Heart left ventricle (tissue), 13 donors: ENCODE data around the gene GMPS.
A peak's percentile ranks its signal among the peaks of the same experiment; 100 is the strongest.

Experiments
- POLR2A ChIP-seq, 2 donors: fragments of 450-650 bp; IDR thresholded peaks; one replicate each; pipeline ENCODE4 v1.6.1; 2017; ENCODE audit warnings: antibody characterized with exemption in 2 of 2, mild to moderate bottlenecking in 2 of 2, moderate library complexity in 2 of 2
- TF ChIP-seq, protein P1 (sequence below), 12 donors: fragments of 200-600 bp; sonication (generic) in 4 of 12; IDR thresholded peaks; one replicate each; pipeline versions ENCODE4 v1.5.0 to v1.8.0; 2018 to 2022; ENCODE audit warnings: antibody characterized with exemption in 12 of 12, mild to moderate bottlenecking in 5 of 12
- donor health status: ischemic (EF 13 %, LVEDD 7.1; RV severe dilation, severe dysfunction).
- donor health status: DM: no; HTN: yes; CAD: no.
- donor health status: DM: no; HTN: no; CAD: no.
- donor health status: ischemic (EF 25% LVEDD 6.9; RV normal size, moderate dysfunction).
- donor health status: ischemic (EF 25% LVEDD 5.7; RV mildly dilated, moderate dysfunction).
- donor health status: ischemic (EF 35%, LVEDD 5.7; RV mildly dilated, moderate dysfunction).
- donor health status: nonischemic (EF 11% LVEDD 7.7; RV severe dilation, severe dysfunction).
- donor health status: DM: yes; HTN: yes; CAD: no.
- donor health status: PGD.
- donor health status: ischemic (EF 29% LVEDD 5.4; RV normal size, mild dysfunction).
- donor health status: nonischemic (EF 23%, LVEDD 6.1; RV moderate dilation, normal function).

GRCh38 chr3:155934230-155934629 is 63.8 kb downstream of the GMPS start:
- TF ChIP-seq, protein P1, sequence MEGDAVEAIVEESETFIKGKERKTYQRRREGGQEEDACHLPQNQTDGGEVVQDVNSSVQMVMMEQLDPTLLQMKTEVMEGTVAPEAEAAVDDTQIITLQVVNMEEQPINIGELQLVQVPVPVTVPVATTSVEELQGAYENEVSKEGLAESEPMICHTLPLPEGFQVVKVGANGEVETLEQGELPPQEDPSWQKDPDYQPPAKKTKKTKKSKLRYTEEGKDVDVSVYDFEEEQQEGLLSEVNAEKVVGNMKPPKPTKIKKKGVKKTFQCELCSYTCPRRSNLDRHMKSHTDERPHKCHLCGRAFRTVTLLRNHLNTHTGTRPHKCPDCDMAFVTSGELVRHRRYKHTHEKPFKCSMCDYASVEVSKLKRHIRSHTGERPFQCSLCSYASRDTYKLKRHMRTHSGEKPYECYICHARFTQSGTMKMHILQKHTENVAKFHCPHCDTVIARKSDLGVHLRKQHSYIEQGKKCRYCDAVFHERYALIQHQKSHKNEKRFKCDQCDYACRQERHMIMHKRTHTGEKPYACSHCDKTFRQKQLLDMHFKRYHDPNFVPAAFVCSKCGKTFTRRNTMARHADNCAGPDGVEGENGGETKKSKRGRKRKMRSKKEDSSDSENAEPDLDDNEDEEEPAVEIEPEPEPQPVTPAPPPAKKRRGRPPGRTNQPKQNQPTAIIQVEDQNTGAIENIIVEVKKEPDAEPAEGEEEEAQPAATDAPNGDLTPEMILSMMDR (IDR thresholded peaks at IDR 0.05), result peak in 6 of 12 donors; percentile 11 to 46 (median 26)
- TF ChIP-seq POLR2A (IDR thresholded peaks at IDR 0.05), result no peak
